NCI-H82 treated with DMSO at 0.1 percent for 48 hours (cell line): ENCODE results near the gene NIBAN1.
"Not testable (repeated sequence)": the region's sequence is repeated elsewhere in the genome, so short reads cannot be mapped to it uniquely, and the experiment has no call there.

ENCODE experiments used
- DNase-seq: peaks from one replicate; lab custom pipeline; 2025; ENCODE audit not compliant: unreplicated experiment; lab: John Stamatoyannopoulos, UW

Gene NIBAN1, protein sequence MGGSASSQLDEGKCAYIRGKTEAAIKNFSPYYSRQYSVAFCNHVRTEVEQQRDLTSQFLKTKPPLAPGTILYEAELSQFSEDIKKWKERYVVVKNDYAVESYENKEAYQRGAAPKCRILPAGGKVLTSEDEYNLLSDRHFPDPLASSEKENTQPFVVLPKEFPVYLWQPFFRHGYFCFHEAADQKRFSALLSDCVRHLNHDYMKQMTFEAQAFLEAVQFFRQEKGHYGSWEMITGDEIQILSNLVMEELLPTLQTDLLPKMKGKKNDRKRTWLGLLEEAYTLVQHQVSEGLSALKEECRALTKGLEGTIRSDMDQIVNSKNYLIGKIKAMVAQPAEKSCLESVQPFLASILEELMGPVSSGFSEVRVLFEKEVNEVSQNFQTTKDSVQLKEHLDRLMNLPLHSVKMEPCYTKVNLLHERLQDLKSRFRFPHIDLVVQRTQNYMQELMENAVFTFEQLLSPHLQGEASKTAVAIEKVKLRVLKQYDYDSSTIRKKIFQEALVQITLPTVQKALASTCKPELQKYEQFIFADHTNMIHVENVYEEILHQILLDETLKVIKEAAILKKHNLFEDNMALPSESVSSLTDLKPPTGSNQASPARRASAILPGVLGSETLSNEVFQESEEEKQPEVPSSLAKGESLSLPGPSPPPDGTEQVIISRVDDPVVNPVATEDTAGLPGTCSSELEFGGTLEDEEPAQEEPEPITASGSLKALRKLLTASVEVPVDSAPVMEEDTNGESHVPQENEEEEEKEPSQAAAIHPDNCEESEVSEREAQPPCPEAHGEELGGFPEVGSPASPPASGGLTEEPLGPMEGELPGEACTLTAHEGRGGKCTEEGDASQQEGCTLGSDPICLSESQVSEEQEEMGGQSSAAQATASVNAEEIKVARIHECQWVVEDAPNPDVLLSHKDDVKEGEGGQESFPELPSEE

DNA sequence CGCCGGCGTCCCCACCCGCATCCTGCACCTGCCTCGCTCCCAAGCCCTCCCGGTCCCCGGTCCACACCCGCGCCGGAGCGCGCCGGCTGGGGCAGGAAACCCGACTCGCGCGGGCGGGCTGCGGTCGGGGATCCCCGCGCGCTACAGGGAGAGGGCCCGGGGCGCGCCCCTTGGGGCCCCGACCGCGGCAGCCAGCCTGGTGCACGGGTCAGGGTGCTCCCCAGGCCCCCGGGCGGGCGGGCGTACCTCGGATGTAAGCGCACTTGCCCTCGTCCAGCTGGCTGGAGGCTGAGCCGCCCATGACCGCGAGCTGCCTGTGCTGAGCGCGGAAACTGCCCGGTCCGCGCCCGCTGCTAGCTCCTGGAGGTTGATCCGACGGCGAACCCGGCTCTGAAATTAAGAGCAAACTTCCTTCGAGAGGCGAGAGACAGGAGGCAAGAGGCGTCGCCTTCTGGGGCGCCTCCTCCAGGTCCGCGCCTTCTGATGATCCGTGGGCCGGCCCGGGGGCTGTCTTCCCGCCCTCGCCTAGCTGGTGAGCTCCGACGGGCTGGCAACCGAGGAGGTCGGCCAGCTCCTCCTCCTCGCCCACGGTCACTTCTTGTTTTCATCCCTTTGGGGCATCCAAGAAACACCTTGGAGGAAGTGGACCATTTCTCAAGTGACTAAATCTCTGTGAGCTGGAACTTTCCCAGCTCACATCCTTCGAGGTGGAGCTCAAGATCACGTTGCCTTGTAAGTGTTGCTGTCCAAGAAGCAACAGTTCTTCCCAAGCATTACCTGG lies at the start of gene NIBAN1:
TSS of gene NIBAN1 (minus strand) at position 453 of the 781 bp plus-strand sequence. CDS start at position 301, 152 bp downstream.
- no peak for DNase-seq

DNA sequence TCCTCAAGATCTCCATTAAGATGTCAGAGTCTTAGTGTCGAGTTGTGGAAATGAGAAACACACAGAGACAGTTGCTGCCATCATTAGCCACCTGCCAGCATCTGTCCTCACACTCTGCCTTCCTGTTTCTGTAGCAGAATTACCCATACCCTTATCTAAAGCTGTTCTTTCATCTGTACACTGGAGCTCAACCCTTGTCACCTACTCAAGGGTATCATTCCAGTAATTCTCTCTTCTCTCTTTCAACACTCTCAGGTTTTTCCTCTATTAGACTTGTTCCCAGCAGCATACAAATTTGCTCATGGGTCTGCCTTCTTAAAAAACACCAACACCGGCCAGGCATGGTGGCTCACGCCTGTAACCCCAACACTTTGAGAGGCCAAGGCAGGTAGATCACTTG lies 43.7 kb upstream of the NIBAN1 start:
- DNase-seq: no peak

GRCh38 chr1:185017338-185017737 lies 43.0 kb upstream of the NIBAN1 start:
- DNase-seq: no peak

GRCh38 chr1:185016880-185017279 lies 42.6 kb upstream of the NIBAN1 start:
- DNase-seq: no peak

DNA sequence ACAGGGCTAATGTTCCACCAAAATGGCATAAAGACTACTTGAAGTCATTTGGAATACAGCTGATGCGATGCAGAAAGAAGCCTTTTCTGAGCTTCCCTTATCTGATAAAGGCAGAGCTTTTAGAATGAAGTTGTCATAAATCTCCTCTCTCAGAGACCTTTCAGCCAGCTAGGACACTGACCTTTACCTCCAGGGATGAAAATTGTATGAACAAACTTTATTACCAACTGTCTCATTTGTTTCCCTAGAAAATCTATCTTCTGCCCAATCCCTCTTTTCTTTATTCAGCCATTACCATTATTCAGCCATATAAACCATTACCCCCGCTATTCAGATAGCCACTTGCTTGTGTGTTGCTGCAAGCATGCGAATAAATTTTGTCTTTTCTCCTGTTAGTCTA lies 41.3 kb upstream of the NIBAN1 start:
- no peak for DNase-seq

GRCh38 chr1:185014941-185015340 lies 40.6 kb upstream of the NIBAN1 start:
- no peak for DNase-seq

DNA sequence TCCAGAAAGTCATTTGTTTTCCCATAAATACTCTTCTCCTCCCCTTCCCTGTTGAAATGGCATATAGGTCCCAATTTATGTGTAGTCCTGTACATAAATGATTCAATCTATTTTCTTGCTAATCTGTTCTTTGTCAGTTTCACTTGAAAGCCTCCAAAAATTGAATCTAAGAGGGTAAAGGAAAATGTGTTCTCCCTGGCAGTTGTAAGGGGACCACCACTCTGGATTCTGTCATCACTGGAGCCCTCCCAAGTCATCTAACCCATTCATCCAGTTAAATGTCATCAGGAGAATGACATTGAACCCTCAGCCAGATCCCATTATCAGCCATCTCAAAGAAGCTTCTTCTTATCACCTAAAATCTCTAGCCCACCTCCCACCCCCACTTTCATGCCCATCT lies 36.1 kb upstream of the NIBAN1 start:
- no peak for DNase-seq

- no peak for DNase-seq
These were observed 34.5 kb upstream of the NIBAN1 start for GRCh38 chr1:185008838-185009237.

DNA sequence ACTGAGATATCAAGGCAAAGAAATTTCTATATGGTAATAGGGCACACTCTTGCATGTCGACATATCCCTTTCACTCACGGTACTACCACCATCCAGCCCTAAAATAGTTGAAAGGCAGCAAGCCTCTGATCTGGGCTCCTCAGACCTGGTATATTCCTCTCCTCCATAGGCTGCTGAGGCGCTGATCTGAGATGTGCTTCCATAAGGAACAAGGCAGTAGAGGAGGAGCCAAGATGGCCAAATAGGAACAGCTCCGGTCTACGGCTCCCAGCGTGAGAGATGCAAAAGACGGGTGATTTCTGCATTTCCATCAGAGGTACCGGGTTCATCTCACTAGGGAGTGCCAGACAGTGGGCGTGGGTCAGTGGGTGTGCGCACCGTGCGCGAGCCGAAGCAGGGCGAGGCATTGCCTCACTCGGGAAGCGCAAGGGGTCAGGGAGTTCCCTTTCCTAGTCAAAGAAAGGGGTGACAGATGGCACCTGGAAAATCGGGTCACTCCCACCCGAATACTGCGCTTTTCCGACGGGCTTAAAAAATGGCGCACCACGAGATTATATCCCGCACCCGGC lies 27.1 kb upstream of the NIBAN1 start:
- DNase-seq: not testable (repeated sequence)

DNA sequence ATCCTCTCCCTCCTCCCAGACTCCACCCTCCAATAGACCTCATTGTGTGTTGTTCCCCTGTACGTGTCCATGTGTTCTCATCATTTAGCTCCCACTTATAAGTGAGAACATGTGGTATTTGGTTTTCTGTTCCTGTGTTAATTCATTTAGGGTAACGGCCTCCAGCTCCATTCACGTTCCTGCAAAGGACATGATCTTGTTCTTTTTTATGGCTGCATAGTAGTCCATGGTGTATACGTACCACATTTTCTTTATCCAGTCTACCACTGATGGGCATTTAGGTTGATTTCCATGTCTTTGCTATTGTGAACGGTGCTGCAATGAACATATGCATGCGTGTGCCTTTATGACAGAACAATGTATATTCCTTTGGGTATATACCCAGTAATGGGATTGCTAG lies 25.7 kb upstream of the NIBAN1 start:
- not testable (repeated sequence) for DNase-seq

DNA sequence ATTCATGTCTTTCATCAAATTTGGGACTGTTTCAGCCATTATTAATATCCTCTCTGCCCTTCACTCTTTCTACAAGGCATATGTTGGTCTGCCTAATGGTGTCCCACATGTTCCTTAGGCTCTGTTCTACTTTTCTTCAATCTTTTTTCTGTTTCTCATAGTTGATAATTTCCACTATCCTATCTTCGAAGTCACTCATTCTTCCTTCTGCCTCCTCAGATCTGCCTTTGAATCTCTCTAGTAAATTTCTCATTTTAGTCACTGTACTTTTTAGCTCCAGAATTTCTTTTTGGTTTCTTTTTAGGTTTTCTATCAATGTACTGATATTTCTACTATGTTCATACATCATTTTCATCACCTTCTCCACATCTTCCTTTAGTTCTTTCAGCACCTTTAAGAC lies 20.0 kb upstream of the NIBAN1 start:
- DNase-seq: no peak

DNA sequence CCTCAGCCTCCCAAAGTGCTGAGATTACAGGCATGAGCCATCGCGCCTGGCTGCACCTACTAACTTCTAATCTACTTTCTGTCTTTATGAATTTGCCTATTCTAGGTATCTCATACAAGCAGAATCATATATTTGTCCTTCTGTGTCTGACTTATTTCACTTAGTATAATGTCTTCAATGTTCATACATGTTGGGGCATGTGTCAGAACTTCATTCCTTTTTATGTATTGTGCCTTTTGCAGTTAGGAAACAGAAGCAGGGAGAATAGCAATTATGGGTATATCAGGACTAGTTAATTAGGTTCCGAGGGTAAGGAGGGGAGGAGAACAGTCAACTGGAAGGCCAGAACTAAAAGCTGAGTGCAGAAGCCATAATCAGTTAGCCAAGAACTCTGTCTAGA lies 18.0 kb upstream of the NIBAN1 start:
- DNase-seq: no peak

DNA sequence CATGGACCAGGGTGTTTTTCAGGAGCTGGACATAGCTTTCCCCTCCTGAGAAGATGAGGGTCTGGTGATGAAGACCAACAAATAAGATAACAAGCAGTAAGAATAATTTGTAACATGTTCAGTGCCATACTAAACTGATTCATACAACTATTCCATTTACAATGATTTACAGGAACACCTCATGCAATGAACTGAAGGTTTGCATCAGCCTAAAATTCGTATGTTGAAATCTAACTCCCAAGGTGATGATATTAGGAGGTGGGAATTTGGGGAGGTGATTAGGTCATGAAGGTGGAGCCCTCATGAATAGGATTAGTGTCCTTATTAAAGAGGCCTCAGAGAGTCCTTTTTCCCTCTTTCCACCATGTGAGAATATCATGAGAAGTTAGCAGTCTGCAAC lies 15.9 kb upstream of the NIBAN1 start:
- no peak for DNase-seq

- DNase-seq: no peak
These were observed 14.2 kb upstream of the NIBAN1 start for GRCh38 chr1:184988506-184988905.

- no peak for DNase-seq
These were observed 13.4 kb upstream of the NIBAN1 start for GRCh38 chr1:184987696-184988095.

- DNase-seq: no peak
These were observed 11.9 kb upstream of the NIBAN1 start for GRCh38 chr1:184986250-184986649.

DNA sequence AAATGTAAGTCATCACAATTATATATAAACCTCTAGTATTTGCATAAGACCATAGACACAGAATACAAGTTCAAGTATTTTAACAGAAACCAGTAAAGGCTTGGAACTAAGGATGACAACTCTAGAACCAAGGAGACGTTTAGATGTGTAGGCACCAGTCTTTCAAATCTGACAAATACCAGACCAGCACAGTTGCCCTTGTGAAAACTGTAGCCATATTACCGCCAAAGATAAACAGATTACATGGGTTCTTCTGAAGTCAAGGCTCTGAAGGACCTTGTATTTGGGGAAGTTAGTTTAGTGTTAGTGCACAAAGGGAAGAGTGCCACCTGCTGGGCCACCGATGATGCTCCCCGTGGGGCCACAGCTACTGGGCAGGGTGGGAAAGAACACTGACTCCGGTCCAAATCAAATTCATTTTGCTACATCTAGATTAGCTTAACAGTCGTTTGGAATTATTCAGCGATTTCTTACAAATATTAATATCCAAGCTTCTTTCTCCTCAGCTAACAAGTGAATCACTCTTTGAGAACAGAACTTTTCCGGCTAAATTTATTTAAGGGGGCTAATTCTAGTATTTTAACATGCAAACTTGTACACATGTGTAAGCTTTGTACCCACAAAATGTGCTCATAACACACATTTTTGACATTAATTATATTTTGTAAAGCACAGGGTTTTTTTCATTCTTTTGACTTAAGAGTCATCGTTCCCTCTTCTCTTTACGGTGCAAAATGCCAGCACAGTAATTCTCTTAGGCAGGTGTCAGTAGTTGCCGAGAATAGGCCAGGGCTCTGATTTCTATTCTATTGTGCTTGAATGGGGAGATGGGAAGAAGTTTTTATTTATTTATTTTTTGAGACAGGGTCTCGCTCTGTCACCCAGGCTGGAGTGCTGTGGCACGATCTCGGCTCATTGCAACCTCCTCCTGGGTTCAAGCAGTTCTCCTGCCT lies 8.0 kb upstream of the NIBAN1 start:
- DNase-seq: peak; percentile 83

GRCh38 chr1:184980726-184981125 lies 6.4 kb upstream of the NIBAN1 start:
- DNase-seq: no peak

- no peak for DNase-seq
These were observed 1.0 kb upstream of the NIBAN1 start for GRCh38 chr1:184975208-184975870.
